Pancreas (tissue), 10 donors: ENCODE measurements around the gene LAMP5. TPM values are rescaled to one million over a fixed set of nuclear protein-coding genes. Genes with fewer than 3 reads are reported as not detected.

ENCODE experiments used
- ATAC-seq, 4 donors: fragments of 200-7000 bp; cut with Tn5 transposase; one replicate each; pipeline versions ENCODE4 v1.8.0 to v1.9.1; 2020; ENCODE audit warnings: mild to moderate bottlenecking in 4 of 4, moderate library complexity in 4 of 4
- DNase-seq, 6 donors: peaks; one replicate each; pipeline ENCODE4 v3.0.0-alpha.2; 2020
- FAIRE-seq: peaks from 2 replicates; lab custom pipeline; 2012; peaks lifted over from hg19 to GRCh38; lab: Jason Lieb, UNC
- H3K27ac ChIP-seq, 4 donors: fragments of 200-600 bp; sonication (generic); 1 replicate in 3 of 4; 2 replicates in 1 of 4; pipeline versions ENCODE4 v1.5.0 to v1.8.0; 2020
- H3K27me3 ChIP-seq, 4 donors: fragments of 200-600 bp; one replicate each; pipeline ENCODE4 v1.8.0; 2021
- H3K36me3 ChIP-seq, 3 donors: fragments of 200-600 bp; sonication (generic) in 1 of 3; one replicate each; pipeline versions ENCODE4 v1.5.0 to v1.8.0; 2020 to 2021
- H3K4me1 ChIP-seq, 3 donors: fragments of 200-600 bp; one replicate each; pipeline ENCODE4 v1.8.0; 2021
- H3K4me3 ChIP-seq, 4 donors: fragments of 200-600 bp; sonication (generic) in 2 of 4; one replicate each; pipeline versions ENCODE4 v1.5.0 to v1.8.0; 2020 to 2021
- H3K9me3 ChIP-seq, 4 donors: fragments of 200-600 bp; one replicate each; pipeline ENCODE4 v1.8.0; 2021
- WGBS, 2 donors: extraction: QIAGEN DNeasy Blood & Tissue Kit; methylation state at CpG; one replicate each; pipeline ENCODE4 v1.1.7; 2013; 5-methylcytosine and 5-hydroxymethylcytosine counted together
- intact Hi-C, 3 donors: fragments of 100-400 bp; cut with DNase I; formaldehyde crosslinking; loops; one replicate each; pipeline versions ENCODE4 v1.11.1 to v1.14.2; 2022
- polyA plus RNA-seq, 2 donors: library from polyadenylated mRNA; stranded (reverse); fragments of 200-250 nt; gene quantifications; one replicate each; pipeline ENCODE4 v1.2.3, GENCODE V29; 2013
- total RNA-seq, 6 donors: library from RNA; stranded (reverse); fragmentation: NEBNext Ultra II Directional in 4 of 6; extraction: Animal tissue kit (Norgen Biotek cat#: 25700) in 4 of 6; gene quantifications; one replicate each; pipeline versions ENCODE4 v1.2.1 to v1.2.4, GENCODE V29; 2021 to 2023
- TF ChIP-seq, protein P1 (sequence below), 4 donors: fragments of 200-600 bp; sonication (generic) in 3 of 4; IDR thresholded peaks; one replicate each; pipeline versions ENCODE4 v1.5.0 to v1.8.0; 2021; ENCODE audit warnings: antibody characterized with exemption in 4 of 4
- donor health status: healthy with polysubstance abuse.
- donor health status: DM: no; HTN: no; CAD: no; lungs with moderate emphysema.
- donor health status: DM: no; HTN: no; CAD: no.
- donor health status: control.
- donor health status: control.
- donor health status: Bipolar disorder and iron deficiency.
- donor health status: DM: yes; HTN: yes; CAD: no.
- donor health status: DM: no; HTN: no; CAD: no.
- donor health status: DM: no; HTN: no; CAD: no.
- donor health status: DM: yes; HTN: yes; CAD: no.

The LAMP5 gene
- total and polyA plus RNA-seq, 8 donors = 0.09 to 3.9 (median 0.35) TPM; not detected in 3

DNA sequence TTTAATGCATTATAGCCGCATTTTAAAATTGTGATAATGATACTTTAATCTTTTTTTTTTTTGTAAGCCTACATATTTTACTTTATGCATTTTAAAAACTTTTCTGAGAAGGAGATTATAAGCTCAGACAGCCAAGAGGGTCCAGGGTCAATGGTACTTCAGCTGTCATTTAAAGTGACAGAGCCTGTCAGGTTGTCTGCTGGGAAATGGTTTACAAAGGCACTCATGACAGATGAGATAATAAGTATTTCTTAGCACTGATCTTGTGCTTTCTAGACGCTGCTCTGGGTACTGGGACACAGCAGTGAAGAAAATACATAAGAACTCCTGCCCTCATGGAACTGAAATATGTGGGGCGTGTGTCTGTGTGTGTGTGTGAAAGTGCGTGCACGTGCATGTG is 19.6 kb downstream of the LAMP5 start:
- Histone ChIP-seq H3K9me3 (no peaks in the 10 kb centered on the region), H3K4me3 (no peak overlapping the region), H3K4me1 (no peaks in the 10 kb centered on the region), H3K27ac (no peak overlapping the region), H3K27me3 (no peaks in the 10 kb centered on the region), H3K36me3 (no peaks in the 10 kb centered on the region)
- intact Hi-C loops = loop anchor here in 1 of 3 donors (10.0 kb wide), 1 partner anchor 59 kb away; no protein-coding TSS in a partner anchor
- WGBS, 2 donors = 74 to 80% methylated on average over 5 of the region's 5 CpGs
- FAIRE-seq (no peak), DNase-seq (no peak), ATAC-seq (no peak)
- TF ChIP-seq, protein P1, sequence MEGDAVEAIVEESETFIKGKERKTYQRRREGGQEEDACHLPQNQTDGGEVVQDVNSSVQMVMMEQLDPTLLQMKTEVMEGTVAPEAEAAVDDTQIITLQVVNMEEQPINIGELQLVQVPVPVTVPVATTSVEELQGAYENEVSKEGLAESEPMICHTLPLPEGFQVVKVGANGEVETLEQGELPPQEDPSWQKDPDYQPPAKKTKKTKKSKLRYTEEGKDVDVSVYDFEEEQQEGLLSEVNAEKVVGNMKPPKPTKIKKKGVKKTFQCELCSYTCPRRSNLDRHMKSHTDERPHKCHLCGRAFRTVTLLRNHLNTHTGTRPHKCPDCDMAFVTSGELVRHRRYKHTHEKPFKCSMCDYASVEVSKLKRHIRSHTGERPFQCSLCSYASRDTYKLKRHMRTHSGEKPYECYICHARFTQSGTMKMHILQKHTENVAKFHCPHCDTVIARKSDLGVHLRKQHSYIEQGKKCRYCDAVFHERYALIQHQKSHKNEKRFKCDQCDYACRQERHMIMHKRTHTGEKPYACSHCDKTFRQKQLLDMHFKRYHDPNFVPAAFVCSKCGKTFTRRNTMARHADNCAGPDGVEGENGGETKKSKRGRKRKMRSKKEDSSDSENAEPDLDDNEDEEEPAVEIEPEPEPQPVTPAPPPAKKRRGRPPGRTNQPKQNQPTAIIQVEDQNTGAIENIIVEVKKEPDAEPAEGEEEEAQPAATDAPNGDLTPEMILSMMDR (IDR thresholded peaks at IDR 0.05) = no peak

DNA sequence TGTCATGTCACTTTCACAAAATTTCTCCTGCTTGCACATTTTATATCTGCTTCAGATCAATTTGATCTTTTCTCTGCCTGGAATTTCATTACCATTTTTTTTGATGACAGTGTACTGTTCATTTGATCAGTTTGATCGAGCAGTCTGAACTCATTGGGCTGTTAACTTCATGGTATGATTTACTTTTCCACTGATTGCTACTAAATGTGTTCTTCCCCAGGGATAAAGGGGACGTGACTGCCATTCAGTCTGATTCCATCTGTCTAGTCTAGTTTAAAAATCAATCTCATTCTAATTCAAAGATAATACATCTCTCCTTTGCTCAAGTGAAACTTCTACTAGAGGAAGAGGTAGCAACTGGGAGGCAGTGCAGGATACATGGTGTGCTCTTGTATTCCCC is 21.1 kb downstream of the LAMP5 start:
- no peaks in the 10 kb centered on the region for H3K9me3 ChIP-seq
- no peak overlapping the region for H3K27ac ChIP-seq
- ATAC-seq = no peak
- no peaks in the 10 kb centered on the region for H3K36me3 ChIP-seq
- H3K27me3 ChIP-seq = no peaks in the 10 kb centered on the region
- no peak for DNase-seq
- WGBS, 2 donors = 50 to 55% methylated on average over 2 of the region's 2 CpGs
- intact Hi-C loops = loop anchor here in 1 of 3 donors (10.0 kb wide), 1 partner anchor 61 kb away; no protein-coding TSS in a partner anchor
- H3K4me3 ChIP-seq = no peak overlapping the region
- no peaks in the 10 kb centered on the region for H3K4me1 ChIP-seq
- TF ChIP-seq, protein P1 (IDR thresholded peaks at IDR 0.05) = no peak
- no peak for FAIRE-seq

DNA sequence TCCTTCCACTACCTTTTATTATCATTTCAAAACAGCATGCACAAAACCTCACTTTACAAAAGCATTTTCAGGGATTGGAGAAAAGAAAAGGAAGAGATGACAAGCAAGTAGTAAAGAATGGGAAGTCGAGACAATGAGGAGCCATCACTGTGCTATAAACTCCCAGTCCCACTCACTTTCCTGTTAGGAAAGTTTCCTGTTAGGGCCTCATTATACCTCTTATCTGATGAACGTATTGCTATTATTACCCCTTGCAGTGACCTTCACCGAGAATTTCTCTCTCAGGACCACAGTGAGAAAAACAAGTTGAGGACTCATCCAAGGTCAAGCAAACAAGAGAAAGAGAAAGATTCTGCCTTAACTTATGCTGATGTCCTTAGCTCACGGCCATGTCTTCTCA is 28.8 kb downstream of the LAMP5 start:
- intact Hi-C loops = no loop called here
- H3K9me3 ChIP-seq = no peaks in the 10 kb centered on the region
- no peak overlapping the region for H3K4me3 ChIP-seq
- H3K27me3 ChIP-seq = no peaks in the 10 kb centered on the region
- no peak for ATAC-seq
- H3K36me3 ChIP-seq = no peaks in the 10 kb centered on the region
- H3K27ac ChIP-seq = no peak overlapping the region
- WGBS, 2 donors = 47 to 48% methylated on average over 4 of the region's 4 CpGs
- FAIRE-seq = no peak
- no peak for DNase-seq
- no peaks in the 10 kb centered on the region for H3K4me1 ChIP-seq
- TF ChIP-seq, protein P1 (IDR thresholded peaks at IDR 0.05) = no peak

DNA sequence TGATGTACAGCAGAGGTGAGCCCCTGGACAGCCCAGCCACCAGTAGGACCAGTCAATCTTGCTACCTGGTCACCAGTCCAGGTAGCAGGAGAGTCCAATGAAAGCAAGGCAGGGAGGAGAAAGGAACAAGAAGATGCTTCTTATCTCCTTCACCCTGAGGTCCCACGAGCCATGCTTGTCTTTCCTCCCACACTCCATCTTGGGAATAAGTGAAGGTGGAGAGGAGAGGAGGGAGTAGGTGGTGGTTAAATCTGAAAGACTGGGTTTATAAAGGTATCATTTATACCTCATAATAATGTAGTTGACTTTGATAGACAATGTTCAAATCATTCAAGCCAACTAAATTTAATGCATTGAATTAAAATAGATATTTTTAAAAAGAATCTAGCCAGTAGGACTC is 35.9 kb downstream of the LAMP5 start:
- Histone ChIP-seq H3K4me3 (no peak overlapping the region), H3K9me3 (no peaks in the 10 kb centered on the region), H3K27ac (no peak overlapping the region), H3K4me1 (no peaks in the 10 kb centered on the region), H3K36me3 (no peaks in the 10 kb centered on the region), H3K27me3 (no peaks in the 10 kb centered on the region)
- DNase-seq = no peak
- ATAC-seq = no peak
- intact Hi-C loops = no loop called here
- WGBS, 2 donors = 68 to 82% methylated on average over 1 of the region's 1 CpG
- no peak for FAIRE-seq
- TF ChIP-seq, protein P1 (IDR thresholded peaks at IDR 0.05) = no peak

DNA sequence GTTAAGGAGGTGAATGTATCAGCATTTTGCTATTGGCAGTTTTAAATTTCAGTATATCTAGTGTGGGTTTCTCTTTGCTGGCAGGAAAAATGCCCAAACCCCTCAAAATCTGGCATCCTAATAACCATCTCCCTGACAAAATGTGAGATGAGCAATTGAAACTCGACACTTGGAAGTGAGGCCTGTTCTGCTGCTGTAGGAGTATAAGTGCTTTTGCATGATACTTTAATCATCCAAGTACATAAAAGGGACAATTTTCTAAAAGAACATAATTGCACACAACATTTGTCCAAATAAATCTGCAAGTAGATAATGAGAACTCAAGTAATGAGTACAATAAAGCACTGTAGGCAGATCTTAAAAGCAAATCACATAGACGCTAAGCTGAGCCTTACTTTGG is 36.5 kb downstream of the LAMP5 start:
- Histone ChIP-seq H3K9me3 (no peaks in the 10 kb centered on the region), H3K4me1 (no peaks in the 10 kb centered on the region), H3K4me3 (no peak overlapping the region), H3K27ac (no peak overlapping the region), H3K36me3 (no peaks in the 10 kb centered on the region), H3K27me3 (no peaks in the 10 kb centered on the region)
- TF ChIP-seq, protein P1 (IDR thresholded peaks at IDR 0.05) = no peak
- 73 to 76% methylated on average over 2 of the region's 2 CpGs for WGBS, 2 donors
- DNase-seq = no peak
- no peak for FAIRE-seq
- no peak for ATAC-seq
- intact Hi-C loops = no loop called here
